Measurements from ENCODE around the gene PDE1A.

GRCh38 chr2:182266909-182267308 is 159.9 kb downstream of the PDE1A start:
- no peak for TF ChIP-seq CTCF (IDR thresholded peaks at IDR 0.05; ENCODE audit: low read depth, low read length, poor library complexity, severe bottlenecking)
- TF ChIP-seq EZH2phosphoT487 (IDR thresholded peaks at IDR 0.05; ENCODE audit: borderline replicate concordance, low read length), result no peak

All from DOHH2 (cell line).